ENCODE results near the gene CSF3. TPM values are rescaled to one million over a fixed set of nuclear protein-coding genes. Genes with fewer than 3 reads are reported as not detected.

The CSF3 gene
- total RNA-seq, 1 experiment from 2014 or later, result not detected

DNA sequence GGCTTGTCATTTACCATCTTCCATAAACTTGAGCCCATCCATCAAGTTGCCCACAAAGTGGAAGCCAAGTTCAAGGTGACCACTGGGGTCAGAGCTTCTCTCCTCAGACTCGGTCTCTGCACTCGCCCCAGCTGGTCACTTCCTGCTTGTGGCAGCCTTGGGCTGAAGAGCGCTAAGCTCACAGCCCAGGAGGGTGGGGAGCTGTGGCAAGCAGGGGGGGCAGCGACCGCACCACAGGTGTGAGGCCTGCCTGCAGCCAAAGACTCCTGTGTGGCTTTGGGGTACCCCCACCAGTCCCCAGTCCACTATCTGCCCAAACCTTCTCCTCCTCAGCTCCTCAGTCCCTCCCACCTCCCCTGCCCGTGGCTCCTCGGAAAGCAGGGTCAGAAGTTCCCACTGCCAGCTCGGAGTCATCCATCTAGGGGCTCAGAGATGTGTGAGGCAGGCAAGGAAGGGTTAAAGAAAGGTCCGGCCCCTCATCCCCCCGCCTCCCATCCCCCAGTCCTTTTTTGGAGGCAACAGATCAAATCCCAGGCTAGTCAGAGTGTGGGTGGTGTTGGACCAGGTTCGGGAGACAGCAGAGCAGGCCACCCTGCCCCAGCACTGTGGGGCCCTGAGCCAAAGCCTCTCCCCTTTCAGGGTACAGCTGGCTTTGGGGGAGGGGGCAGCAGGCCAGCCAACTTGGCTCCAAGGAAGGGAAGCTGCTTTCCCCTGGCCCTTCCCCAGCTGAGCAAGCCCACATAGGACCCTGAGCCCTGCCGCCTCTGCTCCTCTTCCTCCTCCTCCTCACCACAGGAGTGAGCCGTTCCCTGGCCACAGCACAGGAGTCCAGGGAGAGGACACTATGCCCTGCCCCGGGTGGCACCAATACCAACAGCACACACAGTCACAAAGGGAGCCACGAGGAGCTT is 3.2 kb downstream of the CSF3 start:
- no peak for DNase-seq (ENCODE audit: low read depth, low spot score)
- TF ChIP-seq CBX3 (IDR thresholded peaks at IDR 0.05; ENCODE audit: low read depth), result no peak
- Histone ChIP-seq H3K9me2 (ENCODE audit: insufficient read depth) (no peaks in the 10 kb centered on the region), H3K4me3 (replicated peaks in 1 of 2; ENCODE audit: low read depth in 1 of 2, low read length in 2 of 2) (no peak overlapping the region), H3K27me3 (ENCODE audit: insufficient read depth, low read length) (no peaks in the 10 kb centered on the region), H3K27ac (ENCODE audit: low read depth, low read length) (no peak overlapping the region), H2AFZ (ENCODE audit: low read depth, low read length, poor library complexity, severe bottlenecking) (no peak overlapping the region), H3K9ac (ENCODE audit: low read length) (no peak overlapping the region), H3K4me1 (ENCODE audit: control insufficient read depth in 1 of 2, insufficient read depth in 2 of 2, low read length in 2 of 2) (peaks cover 0 to 13% of the 10 kb centered on the region in 2 experiments; a peak in 2 of 4 replicates), H3K79me2 (ENCODE audit: insufficient read depth, low read length) (no peaks in the 10 kb centered on the region), H3K9me3 (ENCODE audit: control insufficient read depth in 1 of 2, insufficient read depth in 1 of 2, low read depth in 1 of 2, low read length in 2 of 2) (no peaks in the 10 kb centered on the region), H3K4me2 (ENCODE audit: low read length) (no peak overlapping the region), H3K36me3 (ENCODE audit: control insufficient read depth in 1 of 2, insufficient read depth in 2 of 2, low read length in 2 of 2) (peaks cover 6 to 17% of the 10 kb centered on the region in 2 experiments; a peak in 3 of 4 replicates), H4K20me1 (ENCODE audit: insufficient read depth) (no peaks in the 10 kb centered on the region)
- BruUV-seq (replicated peaks), result no TSS peak
- ATAC-seq, result no peak
- RAD21 ChIA-PET (ENCODE audit: low non-redundant PET in 1 of 2, low total read pairs in 2 of 2, uncharacterized antibody in 2 of 2, unreplicated experiment in 2 of 2), result no interaction called here
- intact Hi-C loops (cut with micrococcal nuclease), result no loop called here
- POLR2A ChIA-PET, result no interaction called here
- CTCF ChIA-PET, result no interaction called here

DNA sequence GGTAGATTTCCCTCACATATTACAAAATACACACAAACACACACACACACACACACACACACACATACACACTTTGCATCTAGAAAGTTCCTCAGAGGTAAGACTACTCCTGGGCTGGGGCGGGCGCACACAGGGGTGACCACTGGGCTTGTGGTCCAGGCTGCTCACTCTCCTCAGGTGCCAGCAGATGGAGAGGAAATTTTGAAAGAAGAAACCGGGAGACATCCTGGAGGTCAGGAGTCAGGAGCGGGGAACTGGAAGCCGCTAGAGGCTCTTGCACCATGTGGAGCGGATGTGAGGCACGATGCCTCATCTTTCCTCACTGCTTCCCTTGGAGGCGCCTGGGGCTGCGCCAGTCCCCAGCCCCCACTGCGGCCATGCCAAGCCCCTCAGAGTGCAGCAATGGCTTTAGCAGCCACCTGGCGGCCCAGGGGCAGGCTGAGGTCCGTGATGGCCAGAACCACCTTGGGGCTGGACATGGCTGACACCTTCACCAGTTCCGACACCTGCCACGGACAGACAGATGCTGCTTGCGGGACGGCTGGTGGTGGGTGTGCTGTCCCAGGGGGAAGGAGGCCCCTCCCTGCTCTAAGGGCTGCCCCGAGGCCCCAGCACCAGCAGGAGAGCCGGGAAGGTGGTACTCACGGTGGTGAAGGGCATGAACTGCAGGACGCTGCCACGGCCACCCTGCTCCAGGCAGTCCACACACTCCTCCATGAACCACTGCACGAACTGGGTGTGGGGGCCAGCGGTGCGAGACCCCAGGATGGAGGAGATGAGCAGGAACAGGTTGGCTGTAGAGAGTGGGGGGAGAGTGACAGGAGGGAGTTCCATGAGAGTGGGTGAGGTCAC is 4.1 kb downstream of the CSF3 start:
- TSS peak; percentile 53 for BruUV-seq (replicated peaks)
- peaks cover 2 to 7% of the 10 kb centered on the region in 2 experiments; a peak in 2 of 4 replicates for H3K4me1 ChIP-seq (ENCODE audit: control insufficient read depth in 1 of 2, insufficient read depth in 2 of 2, low read length in 2 of 2)
- H3K4me2 ChIP-seq (ENCODE audit: low read length), result no peak overlapping the region
- H3K9ac ChIP-seq (ENCODE audit: low read length), result no peak overlapping the region
- peak; percentile 66 for ATAC-seq
- ChIA-PET RAD21 (ENCODE audit: low non-redundant PET in 1 of 2, low total read pairs in 2 of 2, uncharacterized antibody in 2 of 2, unreplicated experiment in 2 of 2) (no interaction called here), CTCF (no interaction called here), POLR2A (no interaction called here)
- H4K20me1 ChIP-seq (ENCODE audit: insufficient read depth), result no peaks in the 10 kb centered on the region
- H3K9me2 ChIP-seq (ENCODE audit: insufficient read depth), result no peaks in the 10 kb centered on the region
- no peak for DNase-seq (ENCODE audit: low read depth, low spot score)
- no peak overlapping the region for H3K4me3 ChIP-seq (replicated peaks in 1 of 2; ENCODE audit: low read depth in 1 of 2, low read length in 2 of 2)
- no peak overlapping the region for H2AFZ ChIP-seq (ENCODE audit: low read depth, low read length, poor library complexity, severe bottlenecking)
- H3K79me2 ChIP-seq (ENCODE audit: insufficient read depth, low read length), result no peaks in the 10 kb centered on the region
- no peaks in the 10 kb centered on the region for H3K27me3 ChIP-seq (ENCODE audit: insufficient read depth, low read length)
- peaks cover 6 to 20% of the 10 kb centered on the region in 2 experiments; a peak in 3 of 4 replicates for H3K36me3 ChIP-seq (ENCODE audit: control insufficient read depth in 1 of 2, insufficient read depth in 2 of 2, low read length in 2 of 2)
- intact Hi-C loops (cut with micrococcal nuclease), result no loop called here
- no peaks in the 10 kb centered on the region for H3K9me3 ChIP-seq (ENCODE audit: control insufficient read depth in 1 of 2, insufficient read depth in 1 of 2, low read depth in 1 of 2, low read length in 2 of 2)
- no peak overlapping the region for H3K27ac ChIP-seq (ENCODE audit: low read depth, low read length)
- no peak for TF ChIP-seq EZH2phosphoT487 (IDR thresholded peaks at IDR 0.05; ENCODE audit: borderline replicate concordance)
- no peak for TF ChIP-seq SIN3A (IDR thresholded peaks at IDR 0.05; ENCODE audit: low read depth)
- TF ChIP-seq JUND (IDR thresholded peaks at IDR 0.05), result no peak
- no peak for TF ChIP-seq SP1 (IDR thresholded peaks at IDR 0.05; ENCODE audit: low read depth)
- no peak for TF ChIP-seq ELF1 (IDR thresholded peaks at IDR 0.05; ENCODE audit: borderline replicate concordance, low read depth)
- no peak for TF ChIP-seq EZH2 (IDR thresholded peaks at IDR 0.05)
- no peak for TF ChIP-seq CBX3 (IDR thresholded peaks at IDR 0.05; ENCODE audit: low read depth)
- no peak for TF ChIP-seq REST (IDR thresholded peaks at IDR 0.05; ENCODE audit: low read depth)
- TF ChIP-seq EGR1 (IDR thresholded peaks at IDR 0.05; ENCODE audit: low read depth), result no peak
- TF ChIP-seq, protein P1, sequence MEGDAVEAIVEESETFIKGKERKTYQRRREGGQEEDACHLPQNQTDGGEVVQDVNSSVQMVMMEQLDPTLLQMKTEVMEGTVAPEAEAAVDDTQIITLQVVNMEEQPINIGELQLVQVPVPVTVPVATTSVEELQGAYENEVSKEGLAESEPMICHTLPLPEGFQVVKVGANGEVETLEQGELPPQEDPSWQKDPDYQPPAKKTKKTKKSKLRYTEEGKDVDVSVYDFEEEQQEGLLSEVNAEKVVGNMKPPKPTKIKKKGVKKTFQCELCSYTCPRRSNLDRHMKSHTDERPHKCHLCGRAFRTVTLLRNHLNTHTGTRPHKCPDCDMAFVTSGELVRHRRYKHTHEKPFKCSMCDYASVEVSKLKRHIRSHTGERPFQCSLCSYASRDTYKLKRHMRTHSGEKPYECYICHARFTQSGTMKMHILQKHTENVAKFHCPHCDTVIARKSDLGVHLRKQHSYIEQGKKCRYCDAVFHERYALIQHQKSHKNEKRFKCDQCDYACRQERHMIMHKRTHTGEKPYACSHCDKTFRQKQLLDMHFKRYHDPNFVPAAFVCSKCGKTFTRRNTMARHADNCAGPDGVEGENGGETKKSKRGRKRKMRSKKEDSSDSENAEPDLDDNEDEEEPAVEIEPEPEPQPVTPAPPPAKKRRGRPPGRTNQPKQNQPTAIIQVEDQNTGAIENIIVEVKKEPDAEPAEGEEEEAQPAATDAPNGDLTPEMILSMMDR (IDR thresholded peaks at IDR 0.05 in 2 of 3, conservative IDR thresholded peaks at IDR 0.05 in 1 of 3; ENCODE audit: borderline replicate concordance in 1 of 3, insufficient read depth in 1 of 3, low read depth in 2 of 3, low read length in 2 of 3), result no peak; a peak in 1 of 6 replicates

Data from HCT116 (cell line).